Activated CD8-positive, alpha-beta memory T cell treated with anti-CD3 and anti-CD28 coated beads for 24 hours (primary cell): ENCODE measurements around the gene BNIP5.
"Not testable (repeated sequence)": the region's sequence is repeated elsewhere in the genome, so short reads cannot be mapped to it uniquely, and the experiment has no call there.

ENCODE experiments used
- DNase-seq: peaks from one replicate; pipeline ENCODE4 v3.0.0-alpha.2; 2020

Gene BNIP5

GRCh38 chr6:36340618-36341454 is 4.1 kb upstream of the BNIP5 start:
- peak; percentile 89 for DNase-seq

GRCh38 chr6:36340306-36340617 is 3.6 kb upstream of the BNIP5 start:
- no peak for DNase-seq

- DNase-seq, result no peak
Measured at GRCh38 chr6:36339146-36339545, 2.5 kb upstream of the BNIP5 start.

- DNase-seq, result not testable (repeated sequence)
Measured at GRCh38 chr6:36338223-36338622, 1.5 kb upstream of the BNIP5 start.

- DNase-seq, result no peak
Measured at GRCh38 chr6:36337814-36338213, 1.1 kb upstream of the BNIP5 start.

- no peak for DNase-seq
Measured at GRCh38 chr6:36336208-36336710, 429 bp downstream of the BNIP5 start.

- no peak for DNase-seq
Measured at GRCh38 chr6:36335465-36336207, 1.1 kb downstream of the BNIP5 start.

GRCh38 chr6:36334832-36335459 is 1.7 kb downstream of the BNIP5 start:
- DNase-seq, result no peak

GRCh38 chr6:36333931-36334725 is 2.6 kb downstream of the BNIP5 start:
- DNase-seq, result no peak

- DNase-seq, result no peak
Measured at GRCh38 chr6:36333171-36333895, 3.4 kb downstream of the BNIP5 start.

- no peak for DNase-seq
Measured at GRCh38 chr6:36331381-36331780, 5.3 kb downstream of the BNIP5 start.

GRCh38 chr6:36330366-36330765 is 6.3 kb downstream of the BNIP5 start:
- no peak for DNase-seq

GRCh38 chr6:36329798-36330291 is 6.8 kb downstream of the BNIP5 start:
- DNase-seq, result no peak

GRCh38 chr6:36328600-36328999 is 8.1 kb downstream of the BNIP5 start:
- DNase-seq, result no peak

GRCh38 chr6:36327919-36328236 is 8.8 kb downstream of the BNIP5 start:
- DNase-seq, result no peak

- DNase-seq, result no peak
Measured at GRCh38 chr6:36327226-36327918, 9.3 kb downstream of the BNIP5 start.

GRCh38 chr6:36326356-36326995 is 10.2 kb downstream of the BNIP5 start:
- no peak for DNase-seq

GRCh38 chr6:36324715-36325114 is 12.0 kb downstream of the BNIP5 start:
- no peak for DNase-seq

- no peak for DNase-seq
Measured at GRCh38 chr6:36324191-36324590, 12.5 kb downstream of the BNIP5 start.

GRCh38 chr6:36323062-36323461 is 13.6 kb downstream of the BNIP5 start:
- DNase-seq, result no peak

GRCh38 chr6:36322591-36322990 is 14.1 kb downstream of the BNIP5 start:
- no peak for DNase-seq
